Measurements from ENCODE around the gene OR6B1. TPM values are rescaled to one million over a fixed set of nuclear protein-coding genes. Genes with fewer than 3 reads are reported as not detected.

Gene OR6B1
- total RNA-seq, 4 donors from 2014 or later = not detected

DNA sequence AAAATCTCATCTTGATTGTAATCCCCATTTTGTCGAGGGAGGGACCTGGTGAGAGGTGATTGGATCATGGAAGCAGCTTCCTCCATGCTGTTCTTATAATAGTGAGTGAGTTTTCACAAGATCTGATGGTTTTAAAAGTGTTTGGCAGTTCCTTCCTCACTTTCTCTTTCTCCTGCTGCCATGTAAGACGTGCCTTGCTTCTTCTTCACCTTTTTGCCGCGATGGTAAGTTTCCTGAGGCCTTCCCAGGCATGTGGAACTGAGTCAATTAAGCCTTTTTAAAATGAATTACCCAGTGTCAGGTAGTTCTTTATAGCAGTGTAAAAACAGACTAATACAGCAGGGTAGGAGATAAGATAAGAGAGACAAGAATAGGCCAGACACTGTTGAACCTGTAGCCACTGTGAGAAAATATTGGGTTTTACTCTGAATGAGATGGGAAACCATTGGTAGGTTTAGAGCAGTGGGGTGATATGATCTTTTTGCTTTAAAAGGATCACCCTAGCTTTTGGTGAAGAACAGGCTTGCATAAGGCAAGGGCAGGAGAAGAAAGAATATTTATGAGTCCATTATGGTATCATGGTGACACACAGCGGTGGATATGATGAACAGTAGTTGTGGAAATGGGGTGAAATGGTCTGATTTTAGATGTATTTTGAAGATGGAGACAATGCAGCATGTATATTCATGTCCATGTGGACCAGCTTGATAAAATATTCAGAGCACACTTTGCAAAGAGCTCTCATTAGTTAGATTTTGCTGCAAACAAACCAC is 11.5 kb downstream of the OR6B1 start:
- intact Hi-C loops (cut with DNase I; ENCODE audit: low total_unique reads) = no loop called here
- no peak for TF ChIP-seq POLR2A (IDR thresholded peaks at IDR 0.05)
- TF ChIP-seq, protein P1, sequence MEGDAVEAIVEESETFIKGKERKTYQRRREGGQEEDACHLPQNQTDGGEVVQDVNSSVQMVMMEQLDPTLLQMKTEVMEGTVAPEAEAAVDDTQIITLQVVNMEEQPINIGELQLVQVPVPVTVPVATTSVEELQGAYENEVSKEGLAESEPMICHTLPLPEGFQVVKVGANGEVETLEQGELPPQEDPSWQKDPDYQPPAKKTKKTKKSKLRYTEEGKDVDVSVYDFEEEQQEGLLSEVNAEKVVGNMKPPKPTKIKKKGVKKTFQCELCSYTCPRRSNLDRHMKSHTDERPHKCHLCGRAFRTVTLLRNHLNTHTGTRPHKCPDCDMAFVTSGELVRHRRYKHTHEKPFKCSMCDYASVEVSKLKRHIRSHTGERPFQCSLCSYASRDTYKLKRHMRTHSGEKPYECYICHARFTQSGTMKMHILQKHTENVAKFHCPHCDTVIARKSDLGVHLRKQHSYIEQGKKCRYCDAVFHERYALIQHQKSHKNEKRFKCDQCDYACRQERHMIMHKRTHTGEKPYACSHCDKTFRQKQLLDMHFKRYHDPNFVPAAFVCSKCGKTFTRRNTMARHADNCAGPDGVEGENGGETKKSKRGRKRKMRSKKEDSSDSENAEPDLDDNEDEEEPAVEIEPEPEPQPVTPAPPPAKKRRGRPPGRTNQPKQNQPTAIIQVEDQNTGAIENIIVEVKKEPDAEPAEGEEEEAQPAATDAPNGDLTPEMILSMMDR (IDR thresholded peaks at IDR 0.05) = no peak
- no peaks in the 10 kb centered on the region for H3K27me3 ChIP-seq

DNA sequence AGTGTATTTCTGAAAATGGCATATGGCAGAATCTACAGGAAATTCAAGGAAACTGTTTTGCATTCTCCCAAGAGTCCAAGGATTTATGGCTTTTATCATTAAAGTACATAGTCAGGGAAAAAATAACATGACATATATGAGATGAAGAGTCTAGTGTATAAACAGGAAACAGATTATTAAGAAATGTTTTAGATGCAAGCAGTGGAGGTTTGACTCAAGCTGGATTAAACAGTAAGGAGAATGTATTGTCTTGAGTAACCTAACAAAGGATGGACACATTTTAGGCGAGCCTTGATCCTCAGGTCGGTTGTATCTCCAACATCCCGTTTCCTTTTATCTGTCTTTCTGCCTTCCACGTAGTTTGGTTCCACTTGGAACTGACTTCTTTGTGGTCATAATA is 17.9 kb downstream of the OR6B1 start:
- no peak overlapping the region for H3K4me3 ChIP-seq
- no peaks in the 10 kb centered on the region for H3K36me3 ChIP-seq
- no peaks in the 10 kb centered on the region for H3K27me3 ChIP-seq
- no peaks in the 10 kb centered on the region for H3K9me3 ChIP-seq
- H3K27ac ChIP-seq = no peak overlapping the region
- DNase-seq = no peak
- no peaks in the 10 kb centered on the region for H3K4me1 ChIP-seq
- intact Hi-C loops (cut with DNase I; ENCODE audit: low total_unique reads) = no loop called here
- no peak for TF ChIP-seq POLR2A (IDR thresholded peaks at IDR 0.05)
- TF ChIP-seq, protein P1 (IDR thresholded peaks at IDR 0.05) = no peak

More for the DNA sequence above, 11.5 kb downstream of the OR6B1 start:
- DNase-seq = no peak
- no peak overlapping the region for H3K27ac ChIP-seq
- no peak overlapping the region for H3K4me3 ChIP-seq
- H3K9me3 ChIP-seq = no peaks in the 10 kb centered on the region
- no peaks in the 10 kb centered on the region for H3K4me1 ChIP-seq
- no peaks in the 10 kb centered on the region for H3K36me3 ChIP-seq

DNA sequence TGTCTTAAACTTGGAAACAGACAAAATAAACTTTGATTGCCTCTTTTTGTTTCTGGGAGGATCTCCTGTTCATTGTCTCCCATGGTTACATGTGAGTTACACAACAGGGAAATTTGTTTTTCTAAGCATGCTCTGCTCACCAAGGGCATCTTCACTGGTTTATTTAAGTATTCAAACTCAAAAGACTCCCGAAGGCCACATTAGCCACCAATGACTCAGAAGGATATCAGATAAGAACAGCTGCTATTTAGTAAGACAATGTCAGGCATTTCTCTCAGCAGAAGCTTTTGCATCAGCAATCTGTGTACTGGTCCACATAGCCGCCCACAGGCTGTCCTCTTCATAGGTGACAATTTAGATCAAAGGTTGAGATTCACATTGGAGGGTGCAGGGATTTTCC is 19.3 kb downstream of the OR6B1 start:
- H3K36me3 ChIP-seq = no peaks in the 10 kb centered on the region
- no peaks in the 10 kb centered on the region for H3K4me1 ChIP-seq
- no peak for TF ChIP-seq POLR2A (IDR thresholded peaks at IDR 0.05)
- TF ChIP-seq, protein P1 (IDR thresholded peaks at IDR 0.05) = no peak
- no peaks in the 10 kb centered on the region for H3K27me3 ChIP-seq
- intact Hi-C loops (cut with DNase I; ENCODE audit: low total_unique reads) = no loop called here
- no peak overlapping the region for H3K27ac ChIP-seq
- H3K9me3 ChIP-seq = no peaks in the 10 kb centered on the region
- DNase-seq = no peak
- H3K4me3 ChIP-seq = no peak overlapping the region

DNA sequence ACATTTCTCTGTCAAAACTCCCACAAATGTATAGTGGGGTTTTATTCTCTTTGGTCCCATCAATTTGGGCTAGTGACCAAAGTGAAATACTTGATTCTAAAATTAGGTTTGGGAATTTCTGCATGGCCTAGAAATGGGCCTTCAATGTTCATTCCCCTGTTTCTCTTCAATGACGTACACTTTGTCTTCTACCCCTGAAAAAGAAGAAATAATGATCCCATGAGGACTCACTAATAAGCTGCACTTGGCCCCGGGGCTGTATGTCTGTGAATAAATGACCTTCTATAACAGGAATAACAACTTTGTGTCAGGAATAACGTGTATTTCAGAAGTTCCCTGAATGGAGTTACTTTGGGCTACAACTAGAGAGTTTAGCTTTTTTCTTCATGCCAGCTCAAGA is 20.2 kb downstream of the OR6B1 start:
- Histone ChIP-seq H3K36me3 (no peaks in the 10 kb centered on the region), H3K9me3 (no peaks in the 10 kb centered on the region), H3K27ac (peak overlapping the region in 1 of 2 donors; percentile 15), H3K4me1 (no peaks in the 10 kb centered on the region), H3K4me3 (no peak overlapping the region), H3K27me3 (no peaks in the 10 kb centered on the region)
- no peak for DNase-seq
- intact Hi-C loops (cut with DNase I; ENCODE audit: low total_unique reads) = no loop called here
- TF ChIP-seq, protein P1 (IDR thresholded peaks at IDR 0.05) = no peak
- no peak for TF ChIP-seq POLR2A (IDR thresholded peaks at IDR 0.05)

DNA sequence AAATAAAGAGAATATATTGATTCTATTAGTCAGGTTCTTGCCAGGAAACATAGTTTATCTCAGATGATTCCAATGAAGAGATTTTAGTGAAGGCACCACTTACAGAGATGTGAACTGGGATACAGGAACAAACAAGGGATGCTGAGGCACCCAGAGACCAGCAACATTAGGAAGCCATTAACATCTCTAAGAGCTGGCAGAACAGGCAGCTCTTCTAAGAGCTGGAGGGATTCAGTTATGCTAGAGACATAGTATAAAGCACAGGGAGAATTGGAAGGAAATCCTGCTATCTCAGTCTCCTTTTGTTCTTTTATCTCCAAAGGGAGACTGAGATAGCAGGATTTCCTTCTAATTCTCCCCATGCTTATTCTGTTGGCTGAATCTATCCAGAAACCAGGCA is 22.0 kb downstream of the OR6B1 start:
- Histone ChIP-seq H3K36me3 (no peaks in the 10 kb centered on the region), H3K4me3 (no peak overlapping the region), H3K27me3 (no peaks in the 10 kb centered on the region), H3K9me3 (no peaks in the 10 kb centered on the region), H3K4me1 (no peaks in the 10 kb centered on the region), H3K27ac (no peak overlapping the region)
- no peak for DNase-seq
- TF ChIP-seq, protein P1 (IDR thresholded peaks at IDR 0.05) = no peak
- no peak for TF ChIP-seq POLR2A (IDR thresholded peaks at IDR 0.05)
- intact Hi-C loops (cut with DNase I; ENCODE audit: low total_unique reads) = no loop called here

Data from uterus (tissue), 4 donors.